HG02798 (cell line): ENCODE results near the gene VWA1.
A peak's percentile ranks its signal among the peaks of the same experiment; 100 is the strongest.

Source experiments
- ATAC-seq: cut with Tn5 transposase; IDR thresholded peaks from one replicate; pipeline ENCODE4 v1.9.1; 2021; ENCODE audit warnings: mild to moderate bottlenecking; ENCODE audit not compliant: unreplicated experiment, poor library complexity

The VWA1 gene, protein sequence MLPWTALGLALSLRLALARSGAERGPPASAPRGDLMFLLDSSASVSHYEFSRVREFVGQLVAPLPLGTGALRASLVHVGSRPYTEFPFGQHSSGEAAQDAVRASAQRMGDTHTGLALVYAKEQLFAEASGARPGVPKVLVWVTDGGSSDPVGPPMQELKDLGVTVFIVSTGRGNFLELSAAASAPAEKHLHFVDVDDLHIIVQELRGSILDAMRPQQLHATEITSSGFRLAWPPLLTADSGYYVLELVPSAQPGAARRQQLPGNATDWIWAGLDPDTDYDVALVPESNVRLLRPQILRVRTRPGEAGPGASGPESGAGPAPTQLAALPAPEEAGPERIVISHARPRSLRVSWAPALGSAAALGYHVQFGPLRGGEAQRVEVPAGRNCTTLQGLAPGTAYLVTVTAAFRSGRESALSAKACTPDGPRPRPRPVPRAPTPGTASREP

DNA sequence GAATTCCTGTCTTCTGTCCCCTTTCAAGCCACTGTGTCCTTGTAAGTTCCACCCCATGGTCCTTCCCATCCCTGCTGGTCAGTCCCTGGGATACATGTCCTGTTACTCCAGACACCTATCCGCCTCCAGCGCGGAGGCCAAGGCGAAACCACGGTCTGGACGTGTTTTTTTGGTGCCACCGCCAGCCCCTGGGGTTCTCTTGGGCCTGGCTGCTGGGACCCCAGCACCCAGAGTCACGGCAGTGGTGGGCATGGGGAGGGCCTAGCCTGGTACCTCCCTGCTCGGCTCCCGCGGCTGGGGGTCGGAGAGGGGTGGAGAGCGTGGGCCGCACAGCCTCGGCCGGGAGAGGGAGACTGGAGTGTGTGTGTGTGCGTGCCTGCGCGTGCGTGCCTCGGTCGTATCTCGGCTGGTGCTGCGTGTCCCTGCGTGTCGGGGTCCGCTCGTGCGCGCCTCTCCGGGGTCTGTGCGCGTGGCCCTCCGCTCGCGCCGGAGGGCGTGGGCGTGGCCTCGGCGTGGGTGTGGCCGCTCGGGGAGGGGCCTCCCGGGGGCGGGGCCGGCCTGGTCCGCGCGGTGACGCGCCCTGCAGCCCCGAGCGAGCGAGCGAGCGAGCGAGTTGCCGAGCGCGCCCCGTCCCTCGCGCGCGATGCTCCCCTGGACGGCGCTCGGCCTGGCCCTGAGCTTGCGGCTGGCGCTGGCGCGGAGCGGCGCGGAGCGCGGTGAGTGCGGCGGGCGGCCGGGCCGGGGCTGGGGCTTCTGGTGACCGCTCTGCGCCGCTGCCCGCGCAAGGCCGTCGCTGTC, at the start of gene VWA1:
VWA1 (plus strand) TSS at position 585 of the 798 bp plus-strand sequence; CDS start at position 644, 59 bp downstream.
- no peak for ATAC-seq

DNA sequence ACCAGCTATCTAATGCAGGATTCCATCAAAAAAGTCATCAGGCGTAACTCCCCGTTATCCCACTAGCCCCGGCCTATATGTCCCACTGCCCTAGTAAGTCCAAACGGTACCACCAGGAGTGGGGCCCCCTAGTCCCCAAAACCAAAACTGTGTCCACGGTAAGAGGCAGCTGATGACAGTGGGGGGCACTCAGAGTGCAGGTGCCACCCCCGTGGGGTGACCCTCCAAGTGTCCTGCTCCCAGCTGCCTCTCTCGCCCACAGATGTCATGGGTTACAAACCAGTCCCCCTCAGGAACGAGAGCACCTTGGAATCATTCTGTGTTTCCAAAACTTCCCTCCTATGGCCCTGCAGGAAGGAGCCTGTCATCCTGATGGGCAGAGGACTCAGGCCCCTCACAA, 49.6 kb upstream of the VWA1 start:
- ATAC-seq, result no peak

DNA sequence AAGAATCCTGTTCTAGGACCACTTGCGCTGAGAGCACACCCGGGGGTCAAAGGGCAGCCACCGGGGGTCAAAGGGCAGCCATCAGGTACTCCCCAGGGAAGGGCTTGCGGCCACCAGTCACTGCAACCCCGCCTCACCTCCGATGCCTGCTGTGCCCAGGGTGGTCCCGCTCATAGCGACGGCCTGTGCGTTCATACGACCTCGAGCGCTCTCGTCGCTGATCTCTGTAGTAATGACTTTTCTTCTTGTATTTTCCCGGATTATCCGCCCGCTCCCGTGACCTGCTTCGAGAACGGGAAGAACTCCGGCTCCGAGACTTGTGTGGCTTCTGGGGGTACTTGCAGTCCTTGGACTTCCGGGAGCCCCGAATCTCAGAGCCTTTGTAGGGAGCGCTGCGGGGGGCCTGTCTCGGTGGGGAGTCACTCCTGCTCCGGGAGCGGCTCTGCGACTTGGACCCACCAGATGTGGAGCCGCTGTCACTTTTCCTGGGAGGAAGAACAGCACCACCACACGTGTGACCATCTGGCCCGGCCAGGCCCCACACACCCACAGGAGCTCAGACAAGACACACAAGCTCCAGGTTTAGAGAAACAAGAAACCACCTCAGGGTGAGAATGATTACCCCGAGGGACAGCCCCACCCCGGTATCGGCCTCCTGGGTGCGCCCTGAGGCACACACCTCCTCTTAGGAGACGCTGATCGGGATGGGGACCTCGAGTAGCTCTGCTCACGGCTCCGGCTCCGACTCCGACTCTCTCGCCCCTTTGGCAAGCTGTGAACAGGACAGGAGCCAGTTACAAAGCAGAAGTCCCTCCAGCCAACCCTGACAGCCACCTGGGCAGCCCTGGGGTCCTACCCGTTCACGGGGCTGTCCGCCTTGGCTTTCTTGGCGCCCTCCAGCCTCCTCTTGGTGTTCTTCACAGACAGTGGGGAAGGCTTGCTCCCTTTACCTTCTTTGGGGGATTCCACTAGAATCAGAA, 48.1 kb upstream of the VWA1 start:
- ATAC-seq, result no peak

DNA sequence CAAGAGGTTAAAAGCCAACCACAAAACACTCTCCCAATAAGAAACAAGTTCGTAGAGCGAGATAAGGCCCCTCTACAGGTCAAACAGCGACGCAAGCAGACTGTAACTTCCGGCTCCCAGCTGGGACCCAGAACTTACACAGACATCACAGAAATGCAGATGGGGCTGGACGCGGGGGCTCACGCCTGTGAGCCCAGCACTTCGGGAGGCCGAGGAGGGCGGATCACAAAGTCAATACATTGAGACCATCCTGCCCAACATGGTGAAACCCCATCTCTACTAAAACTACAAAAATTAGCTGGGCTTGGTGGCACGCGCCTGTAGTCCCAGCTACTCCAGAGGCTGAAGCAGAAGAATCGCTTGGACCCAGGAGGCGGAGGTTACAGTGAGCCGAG, 47.4 kb upstream of the VWA1 start:
- no peak for ATAC-seq

DNA sequence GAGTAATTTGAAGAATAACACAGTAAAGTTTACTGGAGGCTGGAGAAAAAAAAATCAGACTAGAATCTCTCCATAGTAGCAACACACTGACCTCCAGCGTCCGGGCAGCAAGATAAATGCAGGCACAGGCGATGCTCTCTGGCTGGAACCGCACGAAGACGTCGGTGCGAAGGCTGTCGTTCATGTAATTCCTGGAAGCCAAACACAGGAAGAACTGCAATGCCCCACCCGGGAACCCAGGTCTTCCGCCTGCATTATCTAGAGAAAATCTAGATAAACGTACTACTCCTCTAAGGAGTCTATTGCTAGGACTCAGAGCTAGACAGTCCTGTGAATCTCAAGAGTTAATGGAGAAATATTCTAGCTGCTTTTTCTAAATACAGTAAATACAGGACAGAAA, 44.8 kb upstream of the VWA1 start:
- ATAC-seq, result no peak

DNA sequence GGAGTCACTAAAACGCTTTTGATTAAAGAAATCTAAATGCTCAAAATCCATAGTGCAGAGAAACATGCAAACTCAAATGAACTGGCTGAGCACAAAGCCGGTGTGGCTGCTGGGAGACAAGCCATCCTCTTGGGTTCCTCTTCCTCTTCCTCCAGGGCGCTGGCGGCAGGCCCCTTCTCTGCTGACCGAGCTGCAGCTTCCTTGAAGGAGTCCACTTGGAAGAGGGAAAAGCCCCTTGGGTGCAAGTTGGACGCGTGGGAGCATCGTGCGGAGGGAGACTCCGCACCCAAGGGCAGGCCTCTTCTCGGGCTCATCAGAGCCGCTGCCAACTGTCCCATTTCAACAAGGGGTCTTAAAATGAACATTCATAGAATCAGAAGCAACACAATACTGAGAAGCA, 44.3 kb upstream of the VWA1 start:
- no peak for ATAC-seq

DNA sequence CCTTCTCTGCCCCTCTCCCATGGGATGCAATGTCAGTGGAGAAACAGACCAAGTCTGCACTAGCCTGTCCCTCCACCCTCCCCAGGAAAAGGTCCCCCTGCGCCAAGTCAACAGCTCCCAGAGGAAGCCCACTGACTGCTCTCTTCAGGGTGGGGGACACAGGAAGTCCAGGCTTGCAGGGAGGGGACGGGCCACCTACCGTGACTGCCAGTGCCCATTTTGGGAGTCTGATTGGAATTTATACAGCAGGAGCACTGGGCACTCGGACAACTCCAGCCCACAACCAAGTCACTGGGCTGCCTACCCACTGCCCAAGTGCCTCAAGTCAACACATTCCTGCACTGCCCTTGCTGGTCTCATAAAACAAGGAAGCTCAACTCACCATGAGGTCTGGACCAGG, 42.5 kb upstream of the VWA1 start:
- no peak for ATAC-seq

DNA sequence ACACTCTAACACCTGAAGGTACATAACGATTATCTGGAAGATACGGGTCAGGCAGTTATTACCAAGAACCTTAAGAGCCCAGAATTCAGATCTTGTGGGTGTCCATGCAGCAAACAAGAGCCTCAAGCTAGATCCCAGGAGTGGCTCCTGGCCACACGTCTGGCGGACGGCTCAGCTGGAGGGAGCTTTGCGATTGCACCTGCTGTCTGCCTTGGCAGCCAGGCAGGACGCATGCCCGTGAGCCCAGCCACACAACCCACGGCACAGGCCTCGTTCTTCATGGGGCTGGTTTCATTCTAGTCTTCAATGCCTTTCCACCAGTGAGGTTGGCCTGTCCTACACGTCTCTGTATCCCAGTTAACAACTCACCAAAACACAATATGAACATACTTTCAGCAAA, 42.1 kb upstream of the VWA1 start:
- ATAC-seq, result no peak

DNA sequence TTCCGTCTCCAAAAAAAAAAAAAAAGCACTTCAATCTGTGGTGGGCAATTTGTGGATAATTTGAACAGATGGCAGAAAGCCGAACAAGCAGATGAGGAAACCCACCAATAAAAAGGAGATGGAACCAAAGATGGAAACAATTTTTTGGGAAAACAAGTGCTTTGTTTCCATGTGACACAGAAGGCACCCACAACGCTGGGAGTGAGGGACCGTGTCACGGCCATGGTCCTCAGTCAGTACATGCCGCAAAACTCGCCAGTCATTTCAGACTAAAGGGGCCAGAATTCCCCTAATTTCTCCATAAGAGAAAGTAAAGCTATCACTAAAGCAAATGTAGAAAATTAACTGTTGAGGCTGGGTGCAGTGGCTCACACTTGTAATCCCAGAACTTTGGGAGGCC, 41.4 kb upstream of the VWA1 start:
- no peak for ATAC-seq

DNA sequence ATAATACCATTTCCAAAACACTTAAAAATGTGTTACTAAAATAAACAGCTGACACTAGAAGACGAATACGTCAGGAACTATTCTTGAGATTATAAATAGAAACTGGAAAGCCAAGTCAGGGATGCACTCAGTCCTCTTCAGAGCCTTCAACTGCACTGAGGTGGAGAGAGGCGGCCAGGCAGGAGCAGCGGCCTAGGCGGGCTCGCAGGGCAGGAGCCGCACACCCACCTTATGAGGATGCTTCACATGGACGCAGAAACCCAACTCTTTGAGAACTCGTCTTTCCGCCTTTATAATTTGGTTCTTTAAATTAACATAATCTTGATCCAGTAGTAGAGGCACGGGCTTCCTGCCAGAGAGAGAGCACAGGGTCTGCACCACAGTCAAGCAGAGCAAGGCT, 40.3 kb upstream of the VWA1 start:
- ATAC-seq, result no peak

DNA sequence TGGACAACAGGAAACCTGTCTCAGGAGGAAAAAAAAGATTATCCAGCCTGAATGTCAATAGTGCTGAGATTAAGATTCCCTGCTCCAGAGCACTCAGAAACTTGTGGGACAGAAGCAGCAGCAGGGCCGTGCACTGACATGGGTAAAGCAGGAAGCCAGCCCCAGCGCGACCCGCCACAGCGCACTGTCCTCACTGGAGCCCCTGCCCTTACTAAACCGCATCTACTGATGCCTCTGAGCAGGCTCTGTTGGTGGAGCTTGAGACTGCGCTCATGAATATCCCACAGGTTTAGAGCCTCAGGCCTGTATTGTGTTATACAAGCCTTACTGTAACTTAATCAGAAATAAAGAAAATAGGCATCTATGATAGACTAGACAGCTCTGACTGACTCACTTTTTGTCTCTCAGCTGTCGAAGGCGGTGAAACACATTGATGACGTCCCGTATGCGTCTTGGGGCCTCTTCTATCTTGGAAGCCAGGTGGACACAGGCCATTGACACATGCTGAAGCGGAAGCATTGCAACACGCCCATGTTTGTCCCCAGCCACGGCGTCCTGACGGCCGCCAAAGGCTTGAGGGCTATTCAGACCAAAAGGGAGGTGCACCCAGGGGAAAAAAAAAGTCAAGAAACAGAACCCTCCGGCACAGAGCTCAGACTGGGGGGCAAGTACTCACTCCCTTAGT, 37.5 kb upstream of the VWA1 start:
- ATAC-seq, result no peak

DNA sequence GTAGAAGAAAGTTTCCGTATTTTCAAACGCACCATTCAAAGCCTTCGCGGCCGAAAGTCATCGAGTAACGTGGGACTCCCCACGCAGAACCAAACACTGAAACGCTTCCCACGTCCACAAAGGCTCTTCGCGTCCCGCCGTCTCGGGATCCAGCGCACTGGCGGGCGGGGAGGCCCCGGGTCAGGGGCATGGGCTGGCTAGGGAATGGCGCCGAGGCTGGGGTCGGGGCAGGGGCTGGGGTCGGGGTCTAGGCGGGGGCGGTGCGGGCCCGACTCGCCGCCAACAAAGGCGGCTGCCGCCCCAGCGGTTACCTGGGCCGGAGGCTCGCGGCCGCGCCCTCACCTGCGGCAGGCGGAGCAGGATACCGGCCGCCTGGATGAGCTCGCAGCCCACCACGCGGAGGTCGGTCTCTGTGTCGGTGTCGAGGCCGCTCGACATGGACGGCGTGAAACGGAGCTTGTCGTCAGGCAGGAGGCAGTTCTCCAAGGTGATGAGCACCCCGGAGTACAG, 36.8 kb upstream of the VWA1 start:
- ATAC-seq, result peak; percentile 12

DNA sequence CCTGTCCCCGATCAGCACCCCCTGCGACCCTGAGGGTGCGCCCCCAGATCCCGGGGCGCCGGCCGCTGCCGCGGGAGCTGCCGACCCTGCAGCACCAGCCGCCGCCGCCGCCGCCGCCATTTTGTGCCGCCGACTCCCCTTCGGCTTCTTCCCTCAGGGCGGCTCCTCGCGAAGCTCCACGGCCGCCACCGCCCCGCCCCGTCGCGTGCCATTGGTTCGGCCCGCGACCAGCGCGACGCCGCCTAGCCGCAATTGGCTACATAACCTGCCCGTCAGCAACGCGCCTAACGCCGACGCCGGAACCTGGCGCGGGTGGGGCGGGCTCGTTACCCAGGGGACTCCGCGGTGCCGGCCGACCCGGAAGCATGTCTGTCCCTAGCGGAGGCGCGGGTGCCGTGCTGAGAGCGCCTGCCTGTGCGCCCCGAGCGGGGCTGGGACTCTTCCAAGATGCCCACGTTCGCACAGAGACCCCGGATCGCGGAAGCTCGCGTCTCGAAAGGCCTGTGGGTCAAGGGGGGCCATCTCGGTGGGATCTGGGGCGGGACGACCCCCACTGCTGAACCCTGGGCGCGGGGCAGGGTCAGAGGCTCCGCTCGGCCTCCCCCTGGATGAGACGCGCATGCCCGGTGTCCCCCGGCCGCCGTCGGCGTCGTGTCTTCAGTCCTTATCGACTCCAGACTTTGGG, 36.2 kb upstream of the VWA1 start, which contains the start of gene CCNL2:
CCNL2 (minus strand) TSS at position 149 of the 685 bp plus-strand sequence; CDS start at position 120, 29 bp downstream.
- ATAC-seq, result peak; percentile 95

DNA sequence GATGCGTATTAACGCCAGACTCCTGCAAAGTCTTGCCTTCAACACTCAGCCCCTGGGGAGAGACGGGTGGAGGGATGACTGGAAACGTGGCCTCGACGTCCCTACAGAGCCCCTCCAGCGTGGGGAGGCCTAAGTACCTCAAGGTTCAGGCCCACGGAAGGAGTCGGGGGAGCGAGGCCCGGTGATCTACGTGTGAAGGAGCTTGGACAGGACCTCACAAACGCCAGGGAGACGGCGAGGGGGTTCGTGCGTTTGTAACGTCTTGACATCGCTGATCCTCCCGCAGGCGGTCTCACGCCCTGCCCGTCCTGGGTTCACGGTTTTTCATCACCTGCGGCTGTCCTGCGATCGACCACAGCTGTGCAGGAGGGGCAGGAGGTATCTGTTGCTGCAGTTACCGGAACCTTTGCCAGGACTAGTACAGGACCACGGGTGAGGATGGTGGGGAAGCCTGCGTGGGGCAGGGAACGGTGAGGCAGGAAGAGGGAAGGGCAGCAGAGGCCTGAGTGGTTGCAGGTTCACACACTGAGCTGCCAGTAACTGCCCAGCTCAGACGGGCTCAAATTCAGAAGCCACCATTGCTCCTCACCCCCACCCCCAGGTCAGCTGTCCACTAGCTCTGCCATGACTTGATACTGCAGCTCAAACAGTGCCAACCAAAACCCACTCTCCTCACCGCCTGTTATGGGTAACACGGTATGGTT, 35.5 kb upstream of the VWA1 start:
- ATAC-seq, result no peak

DNA sequence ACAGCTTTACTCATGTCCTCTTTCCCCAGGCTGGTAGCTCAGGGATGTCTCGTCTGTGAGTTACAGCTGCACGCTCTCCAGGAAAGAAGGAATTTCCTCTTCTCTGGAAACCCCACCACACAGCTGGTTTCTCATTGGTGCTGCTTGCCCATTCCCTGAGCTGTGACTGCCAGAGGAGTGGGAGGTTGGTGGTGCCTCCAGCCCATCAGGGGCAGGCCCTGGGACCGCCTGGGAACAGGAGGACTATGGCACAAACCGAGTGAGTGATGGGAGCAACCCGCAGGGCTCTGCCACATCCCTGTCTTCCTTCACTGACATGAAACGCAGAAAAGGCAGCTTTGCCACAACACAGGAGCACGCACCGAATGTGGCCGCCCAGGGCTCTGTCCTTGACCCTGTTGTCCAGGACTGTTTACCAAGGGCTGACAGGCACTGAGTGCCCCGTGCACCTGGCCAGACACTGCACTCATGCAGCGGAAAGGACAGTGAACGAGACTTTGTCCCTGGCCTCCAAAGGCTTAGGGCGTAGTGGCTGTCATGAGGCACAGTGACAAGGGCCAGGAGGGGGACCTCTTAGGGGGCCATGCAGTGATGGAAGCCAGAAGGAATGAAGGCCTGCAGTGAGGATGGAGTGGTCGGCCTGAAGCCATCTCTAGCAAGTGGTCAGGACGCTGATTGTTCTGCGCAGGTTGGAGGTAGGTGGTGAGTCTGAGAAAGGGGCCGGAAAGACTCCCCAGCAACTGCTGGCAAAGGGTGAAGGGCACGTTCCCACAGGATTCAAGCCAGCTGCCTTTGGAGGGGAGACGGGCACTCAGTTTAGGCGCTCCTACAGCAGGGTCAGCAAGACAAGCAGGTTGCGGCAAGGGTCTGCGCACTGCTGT, 34.7 kb upstream of the VWA1 start:
- no peak for ATAC-seq

DNA sequence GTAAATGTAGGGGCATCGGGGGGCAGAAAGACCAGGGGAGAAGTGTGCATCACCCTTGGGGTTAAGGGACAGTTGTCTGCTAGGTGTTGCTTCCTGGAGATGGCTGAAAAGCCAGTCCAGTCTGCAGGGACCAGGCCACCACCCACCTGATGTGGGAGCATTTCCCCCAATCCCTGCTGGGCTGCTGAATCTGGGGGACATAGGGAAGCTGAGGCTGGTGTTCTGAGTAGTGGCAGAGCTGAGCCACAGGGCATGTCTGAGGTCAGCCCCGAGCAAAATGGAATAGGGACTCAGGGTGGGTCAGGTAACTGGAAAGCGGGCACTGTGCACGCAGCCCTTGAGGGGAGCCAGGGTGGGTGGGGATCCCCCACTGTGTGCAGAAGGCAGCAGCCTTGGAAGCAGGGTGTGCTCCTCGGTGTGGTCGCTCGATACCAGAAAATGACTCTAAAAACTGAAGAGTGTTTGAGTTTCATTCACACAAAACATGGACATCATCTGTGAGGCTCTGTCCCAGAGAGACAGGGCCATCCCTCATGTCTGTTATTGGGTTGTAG, 34.0 kb upstream of the VWA1 start:
- no peak for ATAC-seq
